Progenitor cell of endocrine pancreas (in vitro differentiated cells): ENCODE data around the gene PLEKHG4B. TPM values are rescaled to one million over a fixed set of nuclear protein-coding genes. Genes with fewer than 3 reads are reported as not detected.
A peak's percentile ranks its signal among the peaks of the same experiment; 100 is the strongest.

Source experiments
- DNase-seq: peaks from one replicate; pipeline ENCODE4 v3.0.0; 2021; ENCODE audit warnings: low spot score; ENCODE audit not compliant: unreplicated experiment
- H3K27ac Mint-ChIP-seq: 2 replicates; pipeline ENCODE4 v1.8.0; 2021; ENCODE audit warnings: mild to moderate bottlenecking, moderate library complexity, mixed read lengths
- H3K27me3 Mint-ChIP-seq: 2 replicates; pipeline ENCODE4 v1.8.0; 2021; ENCODE audit warnings: mixed read lengths
- H3K36me3 Mint-ChIP-seq: 2 replicates; pipeline ENCODE4 v1.8.0; 2022; ENCODE audit warnings: mixed read lengths; ENCODE audit not compliant: insufficient read depth
- H3K4me1 Mint-ChIP-seq: 2 replicates; pipeline ENCODE4 v1.8.0; 2021; ENCODE audit warnings: low read depth, mixed read lengths
- H3K4me3 Mint-ChIP-seq: 2 replicates; pipeline ENCODE4 v1.8.0; 2021; ENCODE audit warnings: low read depth, mild to moderate bottlenecking, moderate library complexity, mixed read lengths
- H3K9me3 Mint-ChIP-seq: 2 replicates; pipeline ENCODE4 v1.8.0; 2021; ENCODE audit warnings: low read depth, mixed read lengths
- total RNA-seq: library from RNA; stranded (reverse); gene quantifications from 2 replicates; pipeline ENCODE4 v1.2.1, GENCODE V29; 2021
- TF ChIP-seq, protein P1 (sequence below): fragments of 200-600 bp; sonication (generic); IDR thresholded peaks from one replicate; pipeline ENCODE4 v1.5.0; 2021; ENCODE audit warnings: antibody characterized with exemption, mild to moderate bottlenecking; ENCODE audit not compliant: unreplicated experiment

Gene PLEKHG4B
- total RNA-seq, 1 donor from 2014 or later, result 59.5 TPM

- TF ChIP-seq, protein P1, sequence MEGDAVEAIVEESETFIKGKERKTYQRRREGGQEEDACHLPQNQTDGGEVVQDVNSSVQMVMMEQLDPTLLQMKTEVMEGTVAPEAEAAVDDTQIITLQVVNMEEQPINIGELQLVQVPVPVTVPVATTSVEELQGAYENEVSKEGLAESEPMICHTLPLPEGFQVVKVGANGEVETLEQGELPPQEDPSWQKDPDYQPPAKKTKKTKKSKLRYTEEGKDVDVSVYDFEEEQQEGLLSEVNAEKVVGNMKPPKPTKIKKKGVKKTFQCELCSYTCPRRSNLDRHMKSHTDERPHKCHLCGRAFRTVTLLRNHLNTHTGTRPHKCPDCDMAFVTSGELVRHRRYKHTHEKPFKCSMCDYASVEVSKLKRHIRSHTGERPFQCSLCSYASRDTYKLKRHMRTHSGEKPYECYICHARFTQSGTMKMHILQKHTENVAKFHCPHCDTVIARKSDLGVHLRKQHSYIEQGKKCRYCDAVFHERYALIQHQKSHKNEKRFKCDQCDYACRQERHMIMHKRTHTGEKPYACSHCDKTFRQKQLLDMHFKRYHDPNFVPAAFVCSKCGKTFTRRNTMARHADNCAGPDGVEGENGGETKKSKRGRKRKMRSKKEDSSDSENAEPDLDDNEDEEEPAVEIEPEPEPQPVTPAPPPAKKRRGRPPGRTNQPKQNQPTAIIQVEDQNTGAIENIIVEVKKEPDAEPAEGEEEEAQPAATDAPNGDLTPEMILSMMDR, result no peak
- Mint-ChIP-seq H3K27ac (no peak overlapping the region), H3K36me3 (peaks cover 45% of the 10 kb centered on the region), H3K9me3 (peaks cover 10% of the 10 kb centered on the region), H3K27me3 (no peaks in the 10 kb centered on the region), H3K4me3 (no peak overlapping the region), H3K4me1 (no peaks in the 10 kb centered on the region)
- no peak for DNase-seq
These were observed 60.1 kb downstream of the PLEKHG4B start for GRCh38 chr5:152077-152476.

DNA sequence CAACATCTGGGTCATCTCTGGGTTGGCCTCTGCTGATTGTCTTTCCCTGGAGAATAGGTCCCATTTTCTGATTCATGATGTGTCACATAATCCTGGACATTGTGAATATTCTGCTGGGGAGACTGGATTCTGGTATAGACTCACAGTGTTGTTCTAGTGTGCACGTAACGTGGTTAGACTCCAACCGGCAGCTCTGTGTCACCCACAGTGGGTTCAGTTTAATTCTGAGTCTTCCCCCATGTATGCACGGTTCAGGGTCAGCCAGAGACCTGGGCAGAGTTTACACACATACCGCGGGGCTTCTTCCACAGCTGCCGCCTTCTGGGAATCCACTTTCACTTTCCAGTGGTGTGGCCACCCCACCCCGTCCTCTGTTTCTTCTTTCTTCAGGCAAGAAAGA is 61.3 kb downstream of the PLEKHG4B start:
- Mint-ChIP-seq H3K4me3 (no peak overlapping the region), H3K36me3 (peaks cover 38% of the 10 kb centered on the region), H3K4me1 (no peaks in the 10 kb centered on the region), H3K27me3 (no peaks in the 10 kb centered on the region), H3K27ac (no peak overlapping the region), H3K9me3 (no peaks in the 10 kb centered on the region)
- TF ChIP-seq, protein P1, result no peak
- no peak for DNase-seq

DNA sequence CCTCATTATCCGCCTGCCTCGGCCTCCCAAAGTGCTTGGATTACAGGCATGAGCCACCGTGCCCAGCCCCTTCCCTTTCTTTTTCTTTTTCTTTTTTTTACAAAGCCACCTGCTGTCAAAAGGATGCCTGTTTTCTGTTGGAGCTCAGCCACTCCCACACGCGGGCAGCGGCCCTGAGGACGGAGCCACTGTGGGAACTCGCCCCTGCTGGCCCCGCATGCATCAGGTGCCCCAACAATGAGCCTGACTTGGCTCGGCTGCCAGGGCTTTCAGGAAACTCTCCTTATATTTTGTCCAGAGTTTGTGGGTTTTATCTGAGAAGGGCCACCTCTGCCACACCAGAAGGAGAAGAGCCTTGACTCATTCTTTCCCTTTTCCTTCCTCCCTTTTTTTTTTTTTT is 62.3 kb downstream of the PLEKHG4B start:
- DNase-seq, result no peak
- no peaks in the 10 kb centered on the region for H3K27me3 Mint-ChIP-seq
- H3K4me1 Mint-ChIP-seq, result no peaks in the 10 kb centered on the region
- no peaks in the 10 kb centered on the region for H3K9me3 Mint-ChIP-seq
- TF ChIP-seq, protein P1, result no peak
- H3K4me3 Mint-ChIP-seq, result no peak overlapping the region
- peaks cover 34% of the 10 kb centered on the region for H3K36me3 Mint-ChIP-seq
- H3K27ac Mint-ChIP-seq, result peak overlapping the region; percentile 83

GRCh38 chr5:154826-155225 is 62.9 kb downstream of the PLEKHG4B start:
- H3K4me3 Mint-ChIP-seq, result no peak overlapping the region
- H3K9me3 Mint-ChIP-seq, result no peaks in the 10 kb centered on the region
- no peak for DNase-seq
- no peaks in the 10 kb centered on the region for H3K27me3 Mint-ChIP-seq
- peaks cover 32% of the 10 kb centered on the region for H3K36me3 Mint-ChIP-seq
- TF ChIP-seq, protein P1, result no peak
- H3K4me1 Mint-ChIP-seq, result no peaks in the 10 kb centered on the region
- H3K27ac Mint-ChIP-seq, result no peak overlapping the region

GRCh38 chr5:155651-156410 is 63.9 kb downstream of the PLEKHG4B start:
- no peak for DNase-seq
- peaks cover 33% of the 10 kb centered on the region for H3K36me3 Mint-ChIP-seq
- no peak overlapping the region for H3K4me3 Mint-ChIP-seq
- no peaks in the 10 kb centered on the region for H3K9me3 Mint-ChIP-seq
- H3K27me3 Mint-ChIP-seq, result no peaks in the 10 kb centered on the region
- no peak overlapping the region for H3K27ac Mint-ChIP-seq
- H3K4me1 Mint-ChIP-seq, result no peaks in the 10 kb centered on the region
- TF ChIP-seq, protein P1, result no peak
